ENCODE data around the gene LRRC39.

The LRRC39 gene

DNA sequence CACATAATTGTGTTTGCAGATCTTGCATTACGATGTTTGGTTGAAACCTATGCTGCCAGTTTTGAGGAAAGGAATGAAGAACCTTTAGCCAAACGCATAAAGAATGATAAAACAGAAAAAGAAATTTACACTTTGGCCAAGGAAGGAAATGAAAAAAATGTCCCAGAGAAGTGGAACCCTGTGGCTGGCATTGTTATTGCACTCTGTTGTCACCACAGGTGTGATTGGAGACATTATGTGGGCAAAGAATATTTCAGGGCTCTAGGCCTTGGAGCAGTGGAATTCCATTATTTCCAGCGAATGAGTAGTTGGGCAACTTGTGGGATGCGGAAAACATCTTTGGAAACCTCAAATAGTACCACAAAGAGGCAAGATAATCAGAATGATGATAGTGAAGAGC is 30.2 kb downstream of the LRRC39 start:
- peak; percentile 8 for DNase-seq (ENCODE audit: low spot score)

DNA sequence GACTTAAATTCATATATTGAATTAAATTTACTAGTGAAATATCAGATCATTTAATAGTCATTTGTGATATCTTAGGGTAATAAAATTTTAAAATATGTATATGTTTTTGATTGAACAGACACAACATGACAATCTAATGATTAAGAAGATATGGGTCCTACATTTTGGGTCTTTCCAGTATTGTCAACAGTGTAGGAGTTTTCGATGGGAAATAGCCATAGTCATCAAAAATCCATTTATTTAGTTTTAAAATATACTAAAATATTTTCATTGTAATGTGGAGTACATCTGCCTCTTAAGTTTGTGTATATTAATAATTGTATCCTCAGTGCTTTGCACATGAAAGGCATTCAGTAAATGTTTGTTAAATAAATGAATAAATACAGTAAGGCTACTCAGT is 31.1 kb downstream of the LRRC39 start:
- no peak for DNase-seq (ENCODE audit: low spot score)

DNA sequence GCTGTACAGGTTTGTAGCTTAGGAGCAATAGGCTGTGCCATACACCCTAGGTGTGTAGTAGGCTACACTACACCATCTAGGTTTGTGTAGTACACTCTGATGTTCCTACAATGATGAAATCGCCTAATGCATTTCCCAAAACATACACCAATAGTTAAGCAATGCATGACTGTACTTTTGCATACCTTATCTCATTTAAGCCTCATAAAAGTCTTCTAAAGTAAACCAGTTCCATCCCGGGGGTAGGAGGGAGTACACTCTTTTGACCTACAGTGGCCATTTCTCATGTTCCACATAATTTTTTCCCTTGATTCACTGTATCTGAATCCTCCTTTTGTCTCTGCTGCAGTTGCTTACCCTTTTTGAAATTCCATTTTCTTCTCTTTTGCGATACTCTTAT is 32.9 kb downstream of the LRRC39 start:
- no peak for DNase-seq (ENCODE audit: low spot score)

DNA sequence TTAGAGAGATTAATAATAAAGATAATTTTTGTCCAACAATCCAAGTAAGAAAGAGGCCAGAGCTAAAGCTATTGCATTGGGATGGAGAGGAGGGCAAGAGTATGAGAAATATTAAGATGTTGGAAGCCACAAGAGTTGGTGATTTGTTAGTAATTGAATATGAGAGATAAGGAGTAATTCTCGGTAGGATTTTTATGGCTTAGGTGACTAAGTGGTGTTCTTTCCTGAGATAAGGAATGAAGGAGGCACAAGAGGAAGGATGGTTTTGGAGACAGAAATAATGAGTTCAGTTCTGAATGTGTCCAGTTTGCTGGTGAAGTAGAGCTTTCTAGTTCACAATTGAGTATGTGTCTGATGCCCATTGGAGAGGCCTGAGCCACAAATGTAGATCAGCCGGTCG is 35.7 kb downstream of the LRRC39 start:
- no peak for DNase-seq (ENCODE audit: low spot score)

DNA sequence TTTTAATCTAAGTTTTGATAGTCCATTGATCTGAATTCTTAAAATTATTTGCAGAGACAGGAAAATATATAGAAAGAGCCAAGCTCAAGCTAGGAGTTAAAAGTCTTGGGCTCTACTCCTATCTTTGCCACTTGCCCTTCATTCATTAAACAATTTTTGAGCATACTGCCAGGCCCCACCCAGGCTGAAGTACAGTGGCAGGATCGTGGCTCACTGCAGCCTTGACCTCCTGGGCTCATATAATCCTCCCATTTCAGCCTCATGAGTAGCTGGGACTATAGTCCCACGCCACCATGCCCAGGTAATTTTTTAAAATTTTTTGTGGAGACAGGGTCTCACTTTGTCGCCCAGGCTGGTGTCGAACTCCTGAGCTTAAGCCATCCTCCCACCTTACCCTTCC is 36.9 kb downstream of the LRRC39 start:
- no peak for DNase-seq (ENCODE audit: low spot score)

DNA sequence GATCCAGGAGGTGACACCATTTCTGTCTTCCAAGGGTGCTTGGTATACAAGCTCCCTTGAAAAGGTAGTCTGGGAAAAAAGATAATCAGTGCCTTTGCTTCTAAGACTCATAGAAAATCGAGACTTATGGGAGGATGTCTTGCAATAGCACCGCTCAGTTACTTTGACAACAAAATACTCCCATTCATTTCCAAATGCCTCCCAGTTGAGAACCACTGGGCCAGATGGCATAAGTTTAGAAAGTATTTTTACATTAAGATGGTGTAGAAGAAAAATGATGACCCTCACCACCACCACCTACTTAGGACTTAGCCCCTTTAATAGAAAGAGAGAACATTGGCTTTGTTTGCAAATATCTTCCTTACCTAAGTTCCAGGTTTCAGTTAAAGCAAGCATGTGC is 40.5 kb downstream of the LRRC39 start:
- no peak for DNase-seq (ENCODE audit: low spot score)

DNA sequence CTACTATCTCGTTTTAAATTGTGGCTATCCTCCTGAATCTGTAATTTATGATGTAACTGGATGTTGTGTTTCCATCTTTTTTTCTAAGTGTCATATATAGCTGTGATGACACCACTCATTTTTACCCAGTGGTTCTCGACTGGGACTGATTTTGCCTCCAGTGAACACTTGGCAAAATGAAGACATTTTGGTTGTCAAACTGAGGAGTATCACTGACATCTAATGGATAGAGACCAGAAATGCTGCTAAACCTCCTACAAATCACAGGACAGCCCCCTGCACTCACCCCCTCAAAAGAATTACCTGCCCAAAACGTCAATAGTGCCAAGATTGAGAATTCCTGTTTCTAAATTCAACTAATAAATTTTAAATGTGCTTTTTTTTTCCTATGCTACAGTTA is 43.2 kb downstream of the LRRC39 start:
- DNase-seq (ENCODE audit: low spot score), result no peak

DNA sequence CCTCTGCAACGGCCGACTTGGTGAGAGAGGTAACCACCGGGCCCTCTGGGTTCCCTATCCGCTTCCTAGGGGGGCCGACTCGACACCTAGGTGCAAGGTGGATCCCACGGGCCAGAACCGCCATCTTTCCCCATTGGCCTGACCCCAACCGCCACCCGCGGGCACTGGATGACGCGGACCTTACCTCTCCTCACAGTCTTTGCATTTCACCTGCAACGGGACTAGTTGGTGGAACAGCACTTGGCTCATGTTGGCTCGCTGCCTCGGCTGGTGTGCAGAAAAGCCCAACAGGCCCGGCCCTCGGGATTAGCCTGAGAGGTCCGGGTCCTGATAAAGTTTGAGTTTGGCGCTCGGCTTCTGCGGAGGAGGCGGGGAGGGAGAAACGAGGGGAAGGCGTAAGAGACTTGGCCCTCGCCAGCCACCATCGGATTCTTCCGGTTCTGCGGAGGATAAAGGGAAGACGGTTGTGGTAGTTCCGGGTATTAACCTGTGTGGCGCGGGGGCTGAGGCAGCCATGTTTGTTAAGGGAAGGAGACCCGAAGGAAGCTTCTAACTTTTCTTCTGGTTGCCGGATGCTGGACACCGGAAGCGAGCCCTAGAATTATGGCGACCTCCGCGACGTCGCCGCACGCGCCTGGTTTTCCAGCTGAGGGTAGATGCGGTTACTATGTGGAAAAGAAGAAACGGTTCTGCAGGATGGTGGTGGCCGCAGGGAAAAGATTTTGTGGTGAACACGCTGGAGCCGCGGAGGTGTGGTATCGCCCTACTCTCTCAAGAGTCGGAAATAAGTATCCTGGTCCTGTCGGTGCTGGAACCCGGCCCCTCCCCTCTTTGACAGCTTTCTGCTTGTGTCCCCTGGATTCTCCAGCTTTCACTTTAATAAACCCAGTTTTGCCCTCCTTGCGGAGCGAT is 45.2 kb downstream of the LRRC39 start, which contains the start of the genes SASS6 and TRMT13:
SASS6 (minus strand) TSS at position 365 of the 912 bp plus-strand sequence; CDS start at position 249, 116 bp downstream.
TRMT13 (plus strand) TSS at position 598 of the 912 bp plus-strand sequence; CDS start at position 604, 6 bp downstream.
- peak; percentile 92 for DNase-seq (ENCODE audit: low spot score)

DNA sequence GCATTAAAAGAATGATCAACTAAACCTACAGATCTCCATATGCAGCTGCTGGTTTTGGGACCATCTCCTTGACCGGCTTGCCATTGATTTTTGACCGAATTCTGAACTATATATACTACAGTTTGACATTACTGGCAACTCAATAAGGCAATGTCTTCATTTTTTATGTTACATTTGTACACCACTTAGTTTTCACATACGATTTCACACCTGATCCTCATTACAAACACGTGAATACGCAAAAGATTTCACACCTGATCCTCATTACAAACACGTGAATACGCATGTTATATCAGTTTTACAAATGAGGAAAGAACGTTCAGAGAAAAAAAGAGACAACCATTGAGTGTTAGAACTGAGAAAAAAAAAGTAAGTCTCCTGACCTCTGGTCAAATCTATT is 46.4 kb downstream of the LRRC39 start:
- DNase-seq (ENCODE audit: low spot score), result no peak

DNA sequence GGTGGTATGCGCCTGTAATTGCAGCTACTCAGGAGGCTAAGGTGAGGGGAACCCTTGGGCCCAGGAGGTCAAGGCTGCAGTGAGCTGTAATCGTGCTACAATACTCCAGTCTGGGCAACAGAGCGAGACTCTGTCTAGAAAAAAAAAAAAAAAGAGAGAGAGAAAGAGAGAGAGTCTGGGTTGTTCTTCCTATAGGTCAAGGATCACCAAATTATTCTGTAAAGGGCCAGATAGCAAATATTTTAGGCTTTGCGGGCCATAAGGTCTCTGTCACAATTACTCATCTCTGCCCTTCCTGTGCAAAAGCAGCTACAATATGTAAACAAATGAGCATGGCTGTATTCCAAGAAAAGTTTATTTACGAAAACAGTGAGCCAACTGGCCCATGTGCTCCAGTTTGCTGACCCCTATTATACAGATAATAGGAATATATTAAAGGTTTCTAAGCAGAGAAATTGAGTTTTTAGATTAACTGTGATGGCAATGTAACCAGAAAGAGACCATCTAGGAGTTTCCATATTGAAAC is 47.4 kb downstream of the LRRC39 start:
- DNase-seq (ENCODE audit: low spot score), result no peak

DNA sequence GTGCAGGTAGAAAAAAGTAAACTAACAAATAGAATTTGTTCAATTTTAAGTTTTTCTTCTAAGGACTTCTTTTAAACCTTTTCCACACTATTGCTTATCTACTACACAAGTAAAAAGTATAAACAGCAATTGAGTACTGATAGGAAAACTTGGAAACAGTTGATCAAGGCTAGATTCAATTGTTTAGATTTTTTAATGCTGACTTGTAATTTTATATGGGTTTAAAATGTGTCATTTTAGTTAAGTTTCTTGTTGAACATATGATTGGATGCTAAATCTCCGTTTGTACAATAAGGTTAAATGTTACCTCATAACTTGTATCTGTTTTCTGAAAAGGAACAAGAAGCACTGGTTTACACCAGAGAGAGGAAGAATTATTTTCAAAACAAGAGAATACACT is 50.8 kb downstream of the LRRC39 start:
- DNase-seq (ENCODE audit: low spot score), result no peak

DNA sequence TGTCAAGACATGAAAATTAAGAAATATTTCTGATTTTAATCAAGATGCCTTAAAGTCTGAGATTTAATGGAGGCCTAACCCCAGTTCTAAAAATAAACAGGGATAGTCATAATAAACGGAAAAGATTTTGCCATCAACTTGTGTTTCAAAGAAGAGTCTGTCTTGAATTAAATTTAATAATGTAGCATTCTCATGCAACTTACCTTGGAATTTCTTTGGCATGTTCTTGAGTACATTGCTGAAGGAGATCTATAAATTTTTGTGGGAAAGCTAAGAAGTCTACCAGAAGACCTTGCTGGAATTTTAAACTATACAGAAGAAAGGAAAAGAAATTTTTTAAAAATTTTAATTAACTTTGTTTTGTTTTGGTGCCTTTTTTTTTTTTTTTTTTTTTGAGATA is 55.9 kb downstream of the LRRC39 start:
- no peak for DNase-seq (ENCODE audit: low spot score)

DNA sequence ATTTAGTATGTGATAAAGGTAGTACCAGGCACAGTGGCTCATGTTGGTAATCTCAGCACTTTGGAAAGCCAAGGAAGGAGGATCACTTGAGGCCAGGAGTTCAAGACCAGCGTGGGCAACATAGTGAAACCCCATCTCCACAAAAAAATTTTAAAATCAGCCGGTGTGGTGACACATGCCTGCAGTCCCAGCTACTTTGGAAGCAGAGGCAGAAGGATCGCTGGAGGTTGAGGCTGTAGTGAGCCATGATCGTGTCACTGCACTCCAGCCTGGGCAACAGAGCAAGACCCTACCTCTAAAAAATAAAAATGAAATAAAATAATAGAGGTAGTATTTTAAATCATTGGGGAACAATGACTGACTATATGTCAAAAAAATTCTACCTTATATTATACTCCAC is 62.5 kb downstream of the LRRC39 start:
- DNase-seq (ENCODE audit: low spot score), result no peak

DNA sequence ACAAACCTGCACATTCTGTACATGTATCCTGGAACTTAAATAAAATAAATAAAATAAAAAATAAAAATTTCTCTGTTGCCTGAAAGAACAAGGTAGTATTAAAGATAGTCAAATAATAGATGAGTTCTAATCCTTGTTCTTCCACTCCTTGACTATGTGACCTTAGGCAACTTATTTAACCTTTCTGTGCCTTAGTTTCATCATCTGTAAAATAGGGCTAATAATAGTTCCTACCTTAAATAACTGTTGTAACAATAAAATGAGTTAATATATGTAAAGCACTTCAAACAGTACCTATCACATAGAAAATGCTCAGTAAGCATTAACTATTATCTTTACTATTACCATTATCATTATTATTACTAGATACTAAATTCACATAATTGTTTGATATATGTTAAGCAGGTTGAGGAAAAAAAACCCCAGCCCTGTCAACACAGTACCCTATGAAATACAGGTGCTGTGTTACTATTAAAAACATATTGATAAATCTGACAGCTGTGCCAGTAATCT is 68.4 kb downstream of the LRRC39 start:
- DNase-seq (ENCODE audit: low spot score), result no peak

DNA sequence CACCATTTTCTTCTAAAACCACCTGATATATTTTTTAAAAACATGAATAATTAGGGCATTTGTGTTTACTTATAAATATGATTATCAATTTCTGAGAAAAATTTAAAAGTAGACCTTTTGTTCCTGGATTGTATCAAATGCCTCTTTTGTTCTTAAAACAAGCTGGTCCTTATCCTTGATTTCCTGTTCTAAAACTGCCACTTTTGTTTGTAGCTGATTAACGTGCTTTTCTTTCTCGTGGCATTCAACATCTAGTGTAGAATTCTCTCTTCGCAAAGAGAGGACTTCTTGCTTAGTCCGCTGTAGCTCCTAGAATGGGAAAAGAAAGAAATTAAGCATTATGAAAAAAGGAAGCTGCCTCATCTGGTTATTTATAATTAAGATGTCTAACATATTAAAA is 70.4 kb downstream of the LRRC39 start:
- no peak for DNase-seq (ENCODE audit: low spot score)

DNA sequence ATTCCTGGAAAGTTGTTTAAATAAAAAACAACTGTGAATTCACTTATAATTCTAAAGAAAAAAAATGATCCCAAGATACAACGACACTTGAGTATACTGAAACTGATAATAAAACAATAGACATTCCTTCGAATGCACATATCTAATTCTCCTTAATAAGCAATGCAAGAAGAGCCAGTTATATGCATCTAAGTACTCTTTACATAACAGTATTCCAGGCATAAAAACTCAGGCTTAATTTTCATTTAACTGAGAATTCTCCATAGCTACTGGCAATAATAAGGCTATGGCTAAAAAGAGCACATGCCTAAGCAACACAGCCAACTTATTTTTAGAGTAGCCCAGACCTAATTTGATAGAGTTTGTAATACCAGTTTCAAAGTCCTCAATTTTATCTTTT is 76.5 kb downstream of the LRRC39 start:
- DNase-seq (ENCODE audit: low spot score), result no peak

DNA sequence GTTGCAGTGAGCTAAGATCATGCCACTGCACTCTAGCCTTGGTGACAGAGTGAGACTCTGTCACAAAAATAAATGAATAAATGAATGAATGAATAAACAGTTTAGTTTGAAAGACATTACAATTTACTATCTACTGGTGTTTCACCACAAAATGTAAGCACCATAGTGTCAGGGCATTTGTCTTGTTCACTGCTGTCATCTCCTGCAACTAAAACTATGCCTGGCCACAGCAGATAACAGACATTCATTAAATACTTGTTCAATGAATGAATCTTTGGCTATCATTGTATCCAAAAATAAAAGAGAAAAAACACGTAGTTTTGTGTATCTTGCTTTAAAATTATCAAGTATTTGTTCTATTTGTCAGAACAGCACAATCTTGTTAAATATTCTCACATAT is 77.9 kb downstream of the LRRC39 start:
- no peak for DNase-seq (ENCODE audit: low spot score)

Data from iPS-NIHi11 (cell line).